Measurements from ENCODE around the gene ENOX1. TPM values are rescaled to one million over a fixed set of nuclear protein-coding genes. Genes with fewer than 3 reads are reported as not detected.

Gene ENOX1
- total RNA-seq, 2 donors from 2014 or later, result 0.22 to 1.4 TPM

DNA sequence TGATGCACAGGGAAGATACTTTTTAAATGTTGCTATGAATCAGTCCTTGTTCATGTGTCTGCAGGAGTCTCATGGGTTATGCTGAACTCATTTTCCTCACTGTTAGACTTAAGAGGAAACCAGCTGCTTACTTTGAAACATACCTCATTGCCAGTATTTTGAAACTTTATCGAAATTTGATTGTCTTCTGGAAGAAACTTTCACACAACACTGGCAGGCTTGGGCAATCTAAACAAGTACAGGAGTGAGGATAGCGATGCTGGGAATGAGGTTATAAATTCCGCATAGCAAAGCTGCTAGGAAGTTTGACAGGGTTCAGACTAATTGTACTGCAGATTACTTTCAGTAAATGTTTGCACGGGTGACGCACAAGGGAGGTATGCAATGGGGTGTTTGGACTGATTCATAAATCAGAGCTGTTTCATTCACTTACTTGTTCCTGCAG, 517.7 kb downstream of the ENOX1 start:
- peak overlapping the region; percentile 7 for H3K27ac ChIP-seq
- intact Hi-C loops (cut with DNase I), result no loop called here
- peak; percentile 36 for DNase-seq
- TF ChIP-seq, protein P1, sequence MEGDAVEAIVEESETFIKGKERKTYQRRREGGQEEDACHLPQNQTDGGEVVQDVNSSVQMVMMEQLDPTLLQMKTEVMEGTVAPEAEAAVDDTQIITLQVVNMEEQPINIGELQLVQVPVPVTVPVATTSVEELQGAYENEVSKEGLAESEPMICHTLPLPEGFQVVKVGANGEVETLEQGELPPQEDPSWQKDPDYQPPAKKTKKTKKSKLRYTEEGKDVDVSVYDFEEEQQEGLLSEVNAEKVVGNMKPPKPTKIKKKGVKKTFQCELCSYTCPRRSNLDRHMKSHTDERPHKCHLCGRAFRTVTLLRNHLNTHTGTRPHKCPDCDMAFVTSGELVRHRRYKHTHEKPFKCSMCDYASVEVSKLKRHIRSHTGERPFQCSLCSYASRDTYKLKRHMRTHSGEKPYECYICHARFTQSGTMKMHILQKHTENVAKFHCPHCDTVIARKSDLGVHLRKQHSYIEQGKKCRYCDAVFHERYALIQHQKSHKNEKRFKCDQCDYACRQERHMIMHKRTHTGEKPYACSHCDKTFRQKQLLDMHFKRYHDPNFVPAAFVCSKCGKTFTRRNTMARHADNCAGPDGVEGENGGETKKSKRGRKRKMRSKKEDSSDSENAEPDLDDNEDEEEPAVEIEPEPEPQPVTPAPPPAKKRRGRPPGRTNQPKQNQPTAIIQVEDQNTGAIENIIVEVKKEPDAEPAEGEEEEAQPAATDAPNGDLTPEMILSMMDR (IDR thresholded peaks at IDR 0.05), result no peak
- no peak overlapping the region for H3K4me3 ChIP-seq
- no peaks in the 10 kb centered on the region for H3K4me1 ChIP-seq
- H3K36me3 ChIP-seq, result no peaks in the 10 kb centered on the region
- no peaks in the 10 kb centered on the region for H3K27me3 ChIP-seq
- no peak overlapping the region for H3K9ac ChIP-seq (ENCODE audit: low read depth in 2 of 2, low read length in 2 of 2)
- H3K9me3 ChIP-seq, result no peaks in the 10 kb centered on the region

DNA sequence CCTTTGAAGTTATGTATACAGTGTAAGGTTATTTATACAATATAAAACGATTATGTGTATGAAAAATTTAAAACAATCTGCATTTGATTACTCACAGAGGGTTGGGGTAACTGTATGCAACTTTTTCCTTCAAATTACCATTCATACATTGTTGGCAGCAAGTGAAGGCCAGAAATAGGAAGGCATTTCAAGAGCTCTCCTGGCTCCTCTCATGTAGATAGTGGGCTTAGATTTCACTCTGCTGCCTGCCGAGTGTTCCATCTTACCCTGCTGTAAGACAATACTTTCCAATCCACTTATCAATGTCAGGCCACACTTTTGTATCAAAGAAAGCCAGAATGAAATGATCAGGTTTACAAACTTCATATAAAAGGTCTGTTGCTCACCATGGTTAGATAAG, 518.1 kb downstream of the ENOX1 start:
- no peaks in the 10 kb centered on the region for H3K9me3 ChIP-seq
- H3K36me3 ChIP-seq, result no peaks in the 10 kb centered on the region
- no peaks in the 10 kb centered on the region for H3K27me3 ChIP-seq
- H3K4me3 ChIP-seq, result no peak overlapping the region
- H3K9ac ChIP-seq (ENCODE audit: low read depth in 2 of 2, low read length in 2 of 2), result no peak overlapping the region
- H3K27ac ChIP-seq, result peak overlapping the region; percentile 7
- H3K4me1 ChIP-seq, result no peaks in the 10 kb centered on the region
- TF ChIP-seq, protein P1 (IDR thresholded peaks at IDR 0.05), result no peak
- DNase-seq, result no peak
- intact Hi-C loops (cut with DNase I), result no loop called here

DNA sequence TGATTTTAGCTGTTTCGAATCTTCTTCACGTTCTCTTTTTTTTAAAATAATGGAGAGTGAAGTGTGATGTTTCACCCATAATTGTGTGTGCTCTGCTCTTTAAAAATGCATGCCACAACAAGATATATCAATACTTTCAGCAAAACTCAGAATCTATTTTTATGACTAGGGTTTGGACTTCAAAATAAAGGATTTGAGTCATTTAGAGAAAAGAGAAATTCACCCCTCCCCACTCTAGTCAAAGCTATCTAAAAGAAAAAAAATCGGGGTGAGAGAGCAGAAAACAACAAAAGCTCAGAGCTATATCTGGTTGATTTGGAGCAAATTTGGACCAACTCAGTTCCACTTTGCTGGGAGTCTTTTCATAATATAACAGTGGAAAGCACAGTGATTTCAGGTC, 518.9 kb downstream of the ENOX1 start:
- no peaks in the 10 kb centered on the region for H3K27me3 ChIP-seq
- H3K4me1 ChIP-seq, result no peaks in the 10 kb centered on the region
- no peaks in the 10 kb centered on the region for H3K36me3 ChIP-seq
- H3K9me3 ChIP-seq, result no peaks in the 10 kb centered on the region
- H3K27ac ChIP-seq, result no peak overlapping the region
- TF ChIP-seq, protein P1 (IDR thresholded peaks at IDR 0.05), result no peak
- no peak overlapping the region for H3K9ac ChIP-seq (ENCODE audit: low read depth in 2 of 2, low read length in 2 of 2)
- no peak overlapping the region for H3K4me3 ChIP-seq
- intact Hi-C loops (cut with DNase I), result no loop called here
- DNase-seq, result no peak

DNA sequence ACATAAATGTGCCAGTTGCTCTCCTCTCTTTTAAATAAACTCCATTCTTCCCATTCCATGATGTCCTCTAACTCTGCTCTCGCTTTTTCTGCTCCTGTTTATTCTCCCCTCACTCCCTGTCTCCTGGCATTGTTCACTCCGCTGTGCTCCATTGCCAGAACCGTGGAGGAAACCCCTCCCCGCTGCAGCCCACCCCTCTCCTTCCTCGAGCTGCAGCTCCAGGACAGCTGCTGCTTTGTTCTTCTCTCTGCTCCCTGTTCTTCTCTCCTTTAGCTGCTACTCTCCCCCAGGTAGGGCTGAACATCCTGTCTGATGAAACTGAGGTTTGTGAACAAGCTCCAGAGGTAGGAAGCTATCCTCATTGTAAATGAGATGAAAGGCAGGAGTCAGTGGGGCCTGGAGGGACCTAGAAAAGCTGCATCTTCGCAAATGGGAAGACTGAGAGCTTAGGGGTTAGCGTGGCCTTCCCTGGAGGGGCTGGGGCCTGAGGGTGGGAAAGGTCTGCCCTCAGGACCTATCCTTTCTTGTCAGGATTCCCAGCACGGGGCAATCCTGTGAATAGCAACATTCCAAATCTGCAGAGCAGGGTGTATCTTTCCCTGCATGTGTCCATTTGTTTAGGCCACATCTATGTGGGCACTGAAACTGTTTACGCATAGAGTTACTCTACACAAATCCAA, 519.7 kb downstream of the ENOX1 start:
- intact Hi-C loops (cut with DNase I), result no loop called here
- Histone ChIP-seq H3K36me3 (no peaks in the 10 kb centered on the region), H3K4me3 (no peak overlapping the region), H3K9ac (ENCODE audit: low read depth in 2 of 2, low read length in 2 of 2) (no peak overlapping the region), H3K27me3 (no peaks in the 10 kb centered on the region), H3K9me3 (no peaks in the 10 kb centered on the region), H3K27ac (no peak overlapping the region), H3K4me1 (no peaks in the 10 kb centered on the region)
- DNase-seq, result no peak
- TF ChIP-seq, protein P1 (IDR thresholded peaks at IDR 0.05), result no peak

DNA sequence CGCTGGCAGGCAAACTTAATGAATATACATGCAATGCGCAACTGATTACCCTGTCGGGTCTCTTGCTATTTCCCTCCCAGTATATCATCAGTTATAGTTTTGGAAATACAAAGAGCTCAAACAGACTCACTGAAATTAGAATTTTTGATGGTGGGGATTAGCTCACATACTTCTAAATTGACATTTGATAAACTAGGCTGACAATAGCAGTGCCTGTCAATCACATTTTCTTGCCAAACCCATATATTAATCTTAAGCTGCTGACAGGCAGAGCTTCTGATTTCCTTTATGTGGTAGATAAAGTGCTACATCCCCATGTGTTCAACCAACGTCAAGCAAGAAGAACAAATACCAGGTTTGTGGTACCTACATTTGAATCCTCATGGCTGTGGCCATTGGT, 521.7 kb downstream of the ENOX1 start:
- no peak for DNase-seq
- no peaks in the 10 kb centered on the region for H3K36me3 ChIP-seq
- intact Hi-C loops (cut with DNase I), result no loop called here
- H3K9me3 ChIP-seq, result no peaks in the 10 kb centered on the region
- TF ChIP-seq, protein P1 (IDR thresholded peaks at IDR 0.05), result no peak
- no peaks in the 10 kb centered on the region for H3K4me1 ChIP-seq
- H3K9ac ChIP-seq (ENCODE audit: low read depth in 2 of 2, low read length in 2 of 2), result no peak overlapping the region
- no peak overlapping the region for H3K4me3 ChIP-seq
- no peaks in the 10 kb centered on the region for H3K27me3 ChIP-seq
- no peak overlapping the region for H3K27ac ChIP-seq

All from colonic mucosa (tissue), 4 donors.